Astrocyte of the spinal cord (primary cell): Measurements from ENCODE around the gene FSD1.

Experiments
- DNase-seq: peaks from one replicate; pipeline ENCODE4 v3.0.0; 2011; ENCODE audit warnings: low read depth, low spot score
- H3K4me3 ChIP-seq: 2 replicates; pipeline ENCODE4 v1.5.1; 2011; ENCODE audit warnings: low read depth, mild to moderate bottlenecking, low read length, moderate library complexity
- in situ Hi-C: cut with HindIII; loops from 2 replicates; pipeline ENCODE4 v1.10.0; 2017; ENCODE audit warnings: low sequenced_read_pairs
- TF ChIP-seq, protein P1 (sequence below): IDR thresholded peaks from 2 replicates; pipeline ENCODE4 v1.5.1; 2012; ENCODE audit warnings: low read depth, mild to moderate bottlenecking, low read length, inconsistent platforms

The FSD1 gene

DNA sequence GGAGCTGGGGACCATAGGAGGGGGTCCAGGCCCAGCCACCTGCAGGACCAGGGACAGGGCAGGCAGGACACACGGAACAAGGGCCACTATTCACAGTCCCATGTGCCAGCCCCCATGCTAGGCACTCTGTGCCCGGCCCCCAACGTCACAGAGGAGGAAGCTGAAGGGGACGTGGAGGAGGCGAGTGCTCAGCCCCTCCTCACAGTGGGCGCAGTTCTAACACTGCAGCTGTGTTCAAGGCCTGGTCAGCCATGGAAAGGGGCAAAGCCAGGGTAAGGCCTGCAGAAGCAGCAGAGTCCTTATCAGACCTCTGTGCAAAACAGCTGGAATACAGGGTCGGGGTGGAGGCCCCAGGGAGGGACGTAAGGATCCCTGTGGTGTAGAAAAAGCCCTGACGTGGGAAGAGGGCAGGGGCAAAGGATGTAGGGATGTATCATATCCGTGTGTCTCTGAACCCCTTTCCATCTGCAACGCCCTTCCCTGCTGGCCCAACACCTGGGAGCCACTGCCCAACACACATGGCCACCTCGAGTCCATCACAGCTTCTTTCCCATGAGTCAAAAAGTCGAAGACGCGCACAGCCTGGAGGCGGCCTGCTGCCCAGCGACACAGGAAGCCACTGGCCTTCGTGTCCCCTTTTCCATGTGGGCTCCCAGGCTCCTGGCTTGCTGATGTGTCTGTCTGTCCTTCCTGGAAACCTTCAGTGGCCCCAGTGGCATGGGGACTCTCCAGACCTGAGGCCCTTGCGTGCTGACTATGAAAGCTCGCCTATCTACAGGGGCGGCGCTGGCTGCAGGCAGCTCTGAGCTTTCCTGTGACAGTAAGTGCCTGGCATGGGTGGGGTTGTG, 68.0 kb downstream of the FSD1 start:
- in situ Hi-C loops = no loop called here
- DNase-seq = no peak
- TF ChIP-seq, protein P1, sequence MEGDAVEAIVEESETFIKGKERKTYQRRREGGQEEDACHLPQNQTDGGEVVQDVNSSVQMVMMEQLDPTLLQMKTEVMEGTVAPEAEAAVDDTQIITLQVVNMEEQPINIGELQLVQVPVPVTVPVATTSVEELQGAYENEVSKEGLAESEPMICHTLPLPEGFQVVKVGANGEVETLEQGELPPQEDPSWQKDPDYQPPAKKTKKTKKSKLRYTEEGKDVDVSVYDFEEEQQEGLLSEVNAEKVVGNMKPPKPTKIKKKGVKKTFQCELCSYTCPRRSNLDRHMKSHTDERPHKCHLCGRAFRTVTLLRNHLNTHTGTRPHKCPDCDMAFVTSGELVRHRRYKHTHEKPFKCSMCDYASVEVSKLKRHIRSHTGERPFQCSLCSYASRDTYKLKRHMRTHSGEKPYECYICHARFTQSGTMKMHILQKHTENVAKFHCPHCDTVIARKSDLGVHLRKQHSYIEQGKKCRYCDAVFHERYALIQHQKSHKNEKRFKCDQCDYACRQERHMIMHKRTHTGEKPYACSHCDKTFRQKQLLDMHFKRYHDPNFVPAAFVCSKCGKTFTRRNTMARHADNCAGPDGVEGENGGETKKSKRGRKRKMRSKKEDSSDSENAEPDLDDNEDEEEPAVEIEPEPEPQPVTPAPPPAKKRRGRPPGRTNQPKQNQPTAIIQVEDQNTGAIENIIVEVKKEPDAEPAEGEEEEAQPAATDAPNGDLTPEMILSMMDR = no peak
- no peak overlapping the region for H3K4me3 ChIP-seq

DNA sequence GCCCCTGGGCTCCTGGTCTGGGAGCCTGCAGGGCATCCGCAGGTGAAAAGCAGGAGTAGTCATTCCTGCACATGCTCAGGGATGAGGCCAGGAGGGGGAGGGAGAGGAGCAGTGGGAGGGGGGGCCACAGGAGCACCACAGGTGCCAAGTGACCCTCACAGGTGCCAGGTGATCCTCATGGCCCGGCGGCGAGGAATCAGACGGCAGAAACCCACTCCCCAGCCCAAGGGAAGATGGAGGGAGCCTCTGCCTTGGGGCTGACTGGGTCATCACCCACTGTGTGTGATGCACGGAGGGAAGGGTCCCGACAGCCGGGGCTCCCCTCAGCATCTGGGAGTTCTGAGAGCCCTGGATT, 68.6 kb downstream of the FSD1 start:
- no peak for DNase-seq
- no peak overlapping the region for H3K4me3 ChIP-seq
- in situ Hi-C loops = no loop called here
- TF ChIP-seq, protein P1 = no peak
